Heart left ventricle (tissue), 13 donors: ENCODE data around the gene NID2.

Experiments
- CTCF ChIP-seq, 12 donors: fragments of 200-600 bp; sonication (generic) in 4 of 12; IDR thresholded peaks; one replicate each; pipeline versions ENCODE4 v1.5.0 to v1.8.0; 2018 to 2022; ENCODE audit warnings: antibody characterized with exemption in 12 of 12, mild to moderate bottlenecking in 5 of 12
- POLR2A ChIP-seq, 2 donors: fragments of 450-650 bp; IDR thresholded peaks; one replicate each; pipeline ENCODE4 v1.6.1; 2017; ENCODE audit warnings: antibody characterized with exemption in 2 of 2, mild to moderate bottlenecking in 2 of 2, moderate library complexity in 2 of 2
- donor health status: ischemic (EF 13 %, LVEDD 7.1; RV severe dilation, severe dysfunction).
- donor health status: DM: no; HTN: yes; CAD: no.
- donor health status: DM: no; HTN: no; CAD: no.
- donor health status: ischemic (EF 25% LVEDD 6.9; RV normal size, moderate dysfunction).
- donor health status: ischemic (EF 25% LVEDD 5.7; RV mildly dilated, moderate dysfunction).
- donor health status: ischemic (EF 35%, LVEDD 5.7; RV mildly dilated, moderate dysfunction).
- donor health status: nonischemic (EF 11% LVEDD 7.7; RV severe dilation, severe dysfunction).
- donor health status: DM: yes; HTN: yes; CAD: no.
- donor health status: PGD.
- donor health status: ischemic (EF 29% LVEDD 5.4; RV normal size, mild dysfunction).
- donor health status: nonischemic (EF 23%, LVEDD 6.1; RV moderate dilation, normal function).

- TF ChIP-seq CTCF (IDR thresholded peaks at IDR 0.05), result no peak
- TF ChIP-seq POLR2A (IDR thresholded peaks at IDR 0.05), result no peak
Observed at GRCh38 chr14:52069307-52070050, 620 bp upstream of the NID2 start.
